ENCODE data around the gene TMEM117.

TMEM117 gene

DNA sequence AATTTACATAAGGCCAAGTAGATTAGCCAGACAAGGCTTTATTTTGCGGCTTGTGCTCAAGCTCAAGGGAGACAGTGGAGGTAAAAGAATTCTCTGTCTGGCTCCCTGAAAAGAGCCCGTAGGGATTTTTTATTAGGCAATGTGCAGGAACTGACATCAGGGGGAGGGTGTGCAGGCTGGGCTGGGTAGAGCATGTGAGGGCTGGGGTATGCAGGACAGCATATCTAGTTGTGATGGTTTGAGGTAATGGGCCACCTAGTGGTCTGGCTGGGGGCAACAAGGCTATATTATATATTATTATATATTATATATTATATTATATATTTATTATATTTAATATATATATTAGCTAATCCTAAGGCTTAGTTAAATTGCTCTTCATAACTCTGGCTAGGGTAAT, 102.1 kb downstream of the TMEM117 start:
- no peak for DNase-seq
- intact Hi-C loops (cut with DNase I), result no loop called here

DNA sequence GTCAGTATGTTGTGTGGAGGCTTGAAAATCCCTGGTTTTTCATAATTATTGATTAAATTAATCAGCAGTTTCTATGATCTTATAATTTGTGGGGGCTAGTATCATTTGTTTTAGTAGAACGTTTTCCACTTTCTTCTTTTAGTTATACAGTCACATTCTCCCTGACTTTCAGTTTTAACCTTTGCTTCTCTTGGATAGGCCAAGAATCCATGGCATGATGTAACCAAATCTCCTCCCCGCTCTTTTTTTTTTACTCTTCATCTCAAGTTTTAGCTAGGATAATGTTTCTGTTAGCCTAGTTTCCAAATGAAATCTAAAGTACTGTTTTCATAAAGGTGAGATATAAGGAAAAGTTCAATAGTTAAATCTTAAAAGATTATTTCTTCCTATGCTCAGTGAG, 106.5 kb downstream of the TMEM117 start:
- intact Hi-C loops (cut with DNase I), result no loop called here
- DNase-seq, result no peak

DNA sequence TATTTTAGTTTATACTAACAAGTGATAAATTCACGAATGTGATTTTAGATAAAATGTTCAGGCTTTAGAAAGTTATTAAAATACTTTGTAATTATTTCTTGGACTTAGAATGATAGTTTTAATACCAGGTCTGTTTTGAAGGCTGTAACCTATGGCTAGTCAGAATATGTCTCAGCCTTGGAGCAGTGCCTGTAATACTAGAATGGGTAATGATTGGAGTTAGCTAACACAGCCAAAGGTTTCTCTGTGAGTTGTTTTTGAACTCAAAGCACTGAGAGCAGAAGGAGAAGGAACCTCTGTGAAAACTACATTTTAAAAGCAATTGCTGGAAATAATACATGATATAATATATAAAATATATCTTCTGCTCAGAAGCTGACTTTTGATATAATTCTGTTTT, 110.1 kb downstream of the TMEM117 start:
- intact Hi-C loops (cut with DNase I), result no loop called here
- no peak for DNase-seq

DNA sequence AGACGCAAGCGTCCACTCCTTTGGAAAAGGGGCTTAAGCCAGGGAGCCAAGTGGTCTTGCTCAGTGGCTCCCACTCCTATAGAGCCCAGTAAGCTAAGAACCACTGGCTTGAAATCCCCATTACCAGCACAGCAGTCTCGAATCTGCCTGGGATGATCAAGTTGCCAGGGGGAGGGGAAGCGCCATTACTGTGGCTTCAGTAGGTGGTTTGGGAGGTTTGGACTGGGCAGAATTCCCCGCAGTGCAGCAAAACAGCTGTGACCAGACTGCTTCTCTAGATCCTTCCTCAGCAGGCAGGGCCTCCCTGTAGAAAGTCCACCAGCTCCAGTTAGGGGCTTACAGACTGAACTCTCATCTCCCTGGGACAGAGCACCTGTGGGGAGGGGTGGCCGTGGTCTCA, 115.4 kb downstream of the TMEM117 start:
- intact Hi-C loops (cut with DNase I), result no loop called here
- no peak for DNase-seq

DNA sequence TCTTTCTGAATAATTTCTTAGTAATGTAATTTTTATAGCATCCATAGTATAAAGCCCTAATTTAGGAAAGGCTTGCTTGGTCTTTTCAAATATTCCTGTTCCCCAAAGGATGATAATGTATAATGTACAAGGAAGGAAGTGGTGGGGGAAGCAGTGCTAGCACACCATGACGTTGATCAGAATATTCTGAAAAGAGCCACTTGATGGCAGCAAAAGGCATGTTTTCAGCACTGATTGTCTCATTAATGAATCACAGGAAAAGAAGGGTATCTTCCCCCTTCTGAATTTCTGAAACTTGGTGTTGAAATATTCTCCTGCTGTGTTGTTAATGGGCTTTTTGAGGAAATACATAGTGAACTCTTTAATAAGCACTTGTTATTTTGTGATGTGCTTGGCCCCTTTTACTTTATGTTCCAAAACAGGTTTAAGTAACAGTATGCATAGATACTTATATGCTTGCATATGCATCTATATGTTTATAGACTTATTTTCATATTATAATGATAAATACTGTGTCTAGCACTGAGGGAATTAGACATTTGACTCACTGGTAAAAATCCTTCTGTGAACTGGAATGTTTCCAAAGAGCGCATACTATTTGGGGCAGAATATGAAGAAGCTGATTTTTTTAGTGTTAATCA, 122.0 kb downstream of the TMEM117 start:
- intact Hi-C loops (cut with DNase I), result loop anchor here (5.0 kb wide), 2 partner anchors 969 to 1164 kb away; no protein-coding TSS in a partner anchor

DNA sequence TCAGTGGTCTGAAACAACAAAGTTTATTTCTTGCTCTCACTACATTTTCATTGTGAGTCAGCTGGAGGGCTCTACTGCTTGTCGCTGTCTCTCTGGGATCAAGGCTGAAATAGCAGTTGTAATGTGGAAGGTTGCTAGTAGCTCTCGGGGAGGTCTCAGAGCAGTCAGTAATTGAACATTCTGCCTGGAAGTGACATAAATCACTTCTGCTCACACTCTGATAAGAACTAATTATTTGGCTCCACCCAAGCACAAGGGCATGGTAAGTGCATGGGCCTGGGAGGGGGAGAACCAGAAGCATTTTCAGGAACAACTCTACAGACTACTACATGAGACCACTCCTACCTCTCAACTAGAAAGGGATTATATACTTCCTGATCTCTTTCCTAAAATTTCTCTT, 128.2 kb downstream of the TMEM117 start:
- no peak for DNase-seq
- intact Hi-C loops (cut with DNase I), result no loop called here

More for the DNA sequence above, 122.0 kb downstream of the TMEM117 start:
- peak in 2 of 10 donors; percentile 8 to 12 for DNase-seq

DNA sequence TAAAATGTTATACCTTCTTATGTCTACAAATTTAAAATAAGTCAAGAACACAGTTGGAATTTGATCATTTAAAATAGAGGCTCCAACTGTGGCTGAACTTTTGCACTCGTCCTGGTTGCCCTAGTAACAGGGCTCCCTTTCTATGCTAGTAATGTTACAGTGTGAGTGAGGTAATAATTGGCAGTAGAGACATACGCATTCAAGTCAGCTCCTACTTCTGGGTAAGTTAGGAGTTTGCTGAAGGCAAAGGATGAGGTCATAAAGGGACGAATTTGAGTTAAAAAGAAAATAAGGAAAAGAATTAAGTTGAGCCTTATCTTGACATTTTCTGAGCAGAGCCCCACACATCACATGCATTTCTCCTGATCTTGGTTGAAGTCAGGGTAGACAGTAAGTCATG, 129.1 kb downstream of the TMEM117 start:
- DNase-seq, result no peak
- intact Hi-C loops (cut with DNase I), result no loop called here

DNA sequence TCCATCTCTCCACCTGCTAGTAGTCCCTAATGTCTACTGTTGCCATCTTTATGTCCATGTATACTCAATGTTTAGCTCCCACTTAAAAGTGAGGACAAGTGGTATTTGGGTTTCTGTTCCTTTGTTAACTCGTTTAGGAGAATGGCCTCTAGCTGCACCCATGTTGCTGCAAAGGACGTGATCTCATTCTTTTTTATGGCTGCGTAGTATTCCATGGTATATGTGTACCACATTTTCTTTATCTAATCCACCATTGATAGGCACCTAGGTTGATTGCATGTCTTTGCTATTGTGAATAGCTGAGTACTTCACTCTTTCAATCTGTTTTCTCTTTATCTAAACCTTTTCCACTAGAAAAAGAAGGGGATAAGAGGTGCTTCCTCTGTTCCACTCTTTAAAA, 130.0 kb downstream of the TMEM117 start:
- intact Hi-C loops (cut with DNase I), result no loop called here
- no peak for DNase-seq

DNA sequence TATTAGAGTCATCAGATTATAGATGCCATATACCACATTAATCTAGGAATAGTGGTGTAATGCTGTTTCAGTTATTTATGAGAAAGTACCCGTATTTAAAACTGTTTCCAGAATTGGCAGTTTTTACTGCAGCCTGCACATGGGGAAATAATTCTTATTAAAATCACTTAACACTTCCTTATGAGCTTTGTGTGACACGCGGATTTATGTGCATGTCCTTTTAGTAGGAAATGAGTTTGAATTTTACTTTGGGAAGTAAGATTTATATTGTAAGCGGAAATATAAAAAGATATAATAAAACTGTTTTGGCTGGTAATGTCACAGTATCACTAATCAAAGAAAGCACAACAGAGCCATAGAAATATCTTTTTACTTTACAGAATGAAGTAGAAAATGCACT, 132.9 kb downstream of the TMEM117 start:
- no peak for DNase-seq
- intact Hi-C loops (cut with DNase I), result no loop called here

DNA sequence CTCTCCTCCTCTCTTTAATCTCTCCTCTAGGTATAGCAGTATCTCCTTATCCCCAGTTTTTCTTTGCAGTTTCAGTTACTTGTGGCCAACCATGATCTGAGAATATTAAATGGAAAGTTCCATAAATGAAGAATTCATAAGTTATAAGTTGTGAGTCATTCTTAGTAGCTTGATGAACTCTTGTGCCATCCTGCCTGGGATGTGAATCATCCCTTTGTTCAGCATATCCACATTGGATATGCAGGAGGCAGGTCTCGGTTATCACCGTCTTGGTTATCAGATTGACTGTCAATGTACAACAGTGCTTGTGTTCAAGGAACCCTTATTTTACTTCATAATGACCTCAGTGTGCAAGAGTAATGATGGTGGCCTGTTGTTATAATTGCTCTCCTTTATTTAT, 134.0 kb downstream of the TMEM117 start:
- intact Hi-C loops (cut with DNase I), result no loop called here
- DNase-seq, result no peak

DNA sequence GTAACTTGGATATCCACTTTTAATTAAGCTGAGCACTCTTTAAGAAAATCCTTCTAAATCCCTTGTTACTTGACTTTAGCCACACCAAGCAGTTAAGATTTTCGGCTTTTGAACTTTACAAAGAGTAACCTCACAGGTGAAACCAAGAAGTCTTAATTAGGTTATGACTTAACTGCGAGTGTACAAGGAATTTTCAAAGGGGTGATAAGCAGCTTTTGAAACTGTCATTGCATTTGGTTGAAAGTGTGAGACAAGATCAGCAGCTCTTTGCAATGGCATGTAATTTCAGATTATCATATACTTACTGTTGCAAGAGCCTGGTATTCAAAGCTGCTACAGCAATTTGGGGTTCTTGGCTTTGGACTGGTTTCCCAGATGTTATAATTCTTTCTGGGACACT, 137.5 kb downstream of the TMEM117 start:
- DNase-seq, result no peak
- intact Hi-C loops (cut with DNase I), result no loop called here

DNA sequence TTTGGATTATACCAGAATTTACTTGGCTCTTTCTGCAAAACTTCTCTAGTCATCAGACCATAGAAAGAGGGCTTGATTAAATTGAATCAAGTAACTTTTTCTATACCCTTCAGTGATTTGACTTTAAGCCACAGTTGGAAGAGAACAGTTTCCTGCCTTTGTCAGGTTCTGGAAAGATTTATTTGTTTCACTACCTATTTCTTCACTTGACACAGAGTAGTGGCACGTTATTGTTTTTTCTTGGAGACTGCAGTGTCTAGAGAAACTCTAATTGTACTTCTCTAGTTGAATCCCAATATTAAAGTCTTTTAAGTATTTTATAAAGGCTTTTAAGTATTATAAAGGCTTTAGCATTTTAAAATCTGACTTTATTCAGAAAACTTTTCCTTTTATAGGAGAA, 138.1 kb downstream of the TMEM117 start:
- DNase-seq, result no peak
- intact Hi-C loops (cut with DNase I), result no loop called here

DNA sequence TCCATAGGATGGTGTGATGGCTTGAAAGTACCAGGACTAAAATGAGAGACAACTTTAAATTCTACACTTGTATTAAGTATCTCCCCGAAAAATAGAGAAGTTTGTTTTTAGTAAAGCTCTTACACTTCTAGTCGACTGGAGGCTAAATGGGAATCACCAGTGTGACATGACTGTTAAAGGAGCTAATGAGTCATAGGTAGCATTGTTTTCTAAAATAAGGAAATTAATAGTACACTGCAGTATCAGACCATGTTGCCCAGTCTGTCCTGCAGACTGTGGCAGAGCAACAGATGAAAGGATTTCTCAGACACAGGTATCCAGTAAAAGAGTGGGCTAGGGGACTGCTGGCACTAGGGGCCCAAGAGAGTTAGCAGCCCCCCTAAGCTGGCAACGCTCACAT, 140.1 kb downstream of the TMEM117 start:
- no peak for DNase-seq
- intact Hi-C loops (cut with DNase I), result no loop called here

DNA sequence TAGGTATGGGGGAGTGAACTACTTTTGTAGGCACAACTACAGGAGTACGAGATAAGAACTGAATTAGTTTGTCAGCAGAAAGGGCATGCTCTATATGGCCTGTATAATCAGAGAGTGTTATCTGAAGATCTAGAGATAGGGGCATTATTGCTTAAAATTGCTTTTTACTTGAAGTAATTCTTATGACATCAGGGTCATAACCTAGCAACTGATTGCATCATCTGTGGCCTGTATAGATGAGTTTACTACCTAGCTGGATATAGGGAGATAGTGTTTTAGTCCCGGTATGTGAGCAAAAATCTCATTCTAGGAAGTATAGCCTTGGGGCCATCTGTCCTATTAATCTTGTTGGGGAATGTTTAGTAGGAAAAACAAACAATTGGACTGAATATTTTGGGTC, 142.7 kb downstream of the TMEM117 start:
- intact Hi-C loops (cut with DNase I), result no loop called here

DNA sequence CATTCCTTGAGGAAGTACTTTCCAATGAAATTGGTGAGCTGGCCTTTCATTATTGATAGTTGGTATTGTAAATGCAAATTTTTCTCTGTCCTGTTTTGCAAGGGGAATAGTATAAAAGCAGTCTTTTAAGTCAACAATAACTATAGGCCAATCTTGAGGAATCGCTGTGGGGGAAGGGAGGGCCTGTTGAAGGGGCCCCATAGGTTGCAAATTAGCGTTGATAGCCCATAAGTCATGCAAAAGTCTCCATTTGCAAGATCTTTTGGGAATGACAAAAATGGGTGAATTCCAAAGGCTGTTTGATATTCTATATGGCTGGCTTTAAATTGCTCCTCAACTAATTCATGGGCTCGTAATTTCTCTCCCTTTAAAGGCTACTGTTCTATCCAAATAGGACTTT, 143.6 kb downstream of the TMEM117 start:
- DNase-seq, result no peak
- intact Hi-C loops (cut with DNase I), result no loop called here

More for the DNA sequence above, 142.7 kb downstream of the TMEM117 start:
- DNase-seq, result no peak

DNA sequence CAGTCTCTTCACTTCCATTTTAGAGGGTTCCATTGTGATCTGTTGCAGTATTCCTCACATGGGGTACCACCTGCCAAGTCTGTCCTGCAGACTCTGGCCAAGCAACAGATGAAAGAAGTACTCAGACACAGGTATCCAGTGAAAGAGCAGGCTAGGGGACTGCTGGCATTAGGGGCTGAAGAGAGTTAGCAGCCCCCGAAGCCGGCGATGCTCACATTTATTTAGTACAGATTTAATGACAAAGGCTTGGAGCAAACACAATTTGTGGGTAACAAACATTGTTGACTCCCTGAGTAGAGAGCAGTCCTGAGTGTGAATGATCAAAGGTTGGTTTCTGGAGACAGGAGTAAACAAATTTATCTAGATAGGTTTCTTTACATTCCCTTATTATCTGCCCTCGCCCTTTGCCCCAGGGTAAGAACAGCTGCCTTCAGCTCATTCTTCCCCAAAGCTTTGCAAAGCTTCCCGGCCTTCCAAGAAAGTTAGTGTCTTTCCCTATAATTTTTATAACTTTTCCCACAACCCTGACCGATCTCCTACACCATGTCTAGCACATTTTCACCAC, 144.8 kb downstream of the TMEM117 start:
- intact Hi-C loops (cut with DNase I), result no loop called here

DNA sequence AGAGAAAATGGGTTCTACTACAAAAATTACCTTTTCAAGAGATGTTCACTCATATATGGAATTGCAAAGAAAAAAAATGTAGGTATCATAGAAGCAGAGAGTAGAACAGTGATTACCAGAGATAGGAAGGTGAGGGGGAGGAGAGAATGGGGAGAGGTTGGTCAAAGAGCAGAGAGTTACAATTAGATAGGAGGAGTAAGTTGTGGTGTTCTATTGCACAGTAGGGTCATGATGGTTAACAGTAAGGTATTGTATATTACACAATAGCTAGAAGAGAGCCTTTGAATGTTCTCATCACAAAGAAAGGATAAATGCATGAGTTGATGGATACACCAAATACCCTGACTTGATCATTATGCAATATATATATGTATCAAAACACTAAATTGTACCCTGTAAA, 145.8 kb downstream of the TMEM117 start:
- intact Hi-C loops (cut with DNase I), result no loop called here
- no peak for DNase-seq

More for the DNA sequence above, 144.8 kb downstream of the TMEM117 start:
- no peak for DNase-seq

DNA sequence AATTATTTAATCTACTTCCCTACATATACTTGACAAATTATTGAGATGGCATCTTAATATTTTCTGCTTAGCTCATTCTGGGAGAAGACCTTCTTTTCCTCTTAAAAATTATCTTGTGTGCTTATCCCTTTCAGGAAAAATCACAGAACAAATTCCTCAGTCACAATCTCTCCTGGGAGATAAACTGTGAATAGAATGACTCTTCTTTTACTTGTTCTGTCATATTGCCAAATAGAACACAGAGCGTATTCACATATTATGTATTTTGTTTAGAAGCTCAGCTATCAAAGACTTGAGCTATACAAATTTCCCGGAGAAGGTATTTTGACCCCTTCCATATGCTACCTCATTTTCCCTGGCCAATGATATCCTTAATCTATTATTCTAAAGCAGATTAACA, 146.7 kb downstream of the TMEM117 start:
- intact Hi-C loops (cut with DNase I), result no loop called here
- DNase-seq, result no peak

DNA sequence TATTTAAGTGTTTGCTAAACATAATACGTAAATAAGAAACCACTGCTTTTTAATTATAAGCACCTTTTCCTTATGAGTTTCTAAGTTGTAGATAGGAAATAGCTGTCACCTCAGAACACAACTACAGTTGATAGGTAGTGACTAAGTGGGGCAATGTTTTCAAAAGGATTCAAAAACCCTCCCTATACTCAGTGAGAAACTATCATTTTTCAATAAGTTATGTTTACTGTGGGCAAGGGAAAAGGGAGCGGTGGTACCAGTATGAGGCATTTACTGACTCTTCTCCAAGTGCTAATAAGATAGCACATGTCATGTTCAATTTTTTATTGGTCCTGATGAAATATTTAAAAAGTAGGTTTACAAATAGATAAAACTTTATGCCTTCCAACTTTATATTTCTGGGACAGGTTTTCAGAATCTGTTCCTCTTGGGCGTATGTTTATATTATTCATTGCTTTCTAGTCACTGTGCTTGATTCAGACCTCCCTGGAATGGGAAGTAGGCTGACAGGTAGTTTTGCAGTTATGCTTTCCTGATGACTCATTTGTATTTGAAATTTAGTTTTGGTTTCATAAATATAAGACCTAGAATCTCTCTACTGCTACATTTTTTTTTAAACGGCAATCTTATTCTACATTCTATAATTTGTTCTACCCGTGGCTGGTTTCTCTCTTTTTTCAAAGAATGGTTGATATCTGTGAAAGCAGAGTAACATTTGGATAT, 153.1 kb downstream of the TMEM117 start:
- DNase-seq, result no peak
- intact Hi-C loops (cut with DNase I), result no loop called here

DNA sequence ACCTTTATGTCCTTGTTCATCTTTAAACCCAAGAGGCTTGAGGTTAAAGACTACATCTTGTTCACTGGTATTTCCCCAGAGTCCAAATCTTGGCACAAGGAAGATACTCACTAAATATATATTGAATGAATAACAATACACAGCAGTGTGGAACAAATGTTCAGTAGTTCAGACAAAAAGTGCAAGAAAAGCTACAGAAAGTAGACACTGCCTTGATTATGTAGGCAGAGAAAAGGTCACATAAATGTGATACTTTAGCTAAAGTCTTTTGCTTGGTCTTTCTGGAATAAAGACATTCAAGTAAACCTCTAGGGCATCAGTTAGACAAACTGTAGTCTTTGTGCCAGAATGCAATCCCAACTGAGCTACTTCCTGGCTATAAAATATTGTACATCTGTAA, 157.0 kb downstream of the TMEM117 start:
- DNase-seq, result no peak
- intact Hi-C loops (cut with DNase I), result no loop called here

DNA sequence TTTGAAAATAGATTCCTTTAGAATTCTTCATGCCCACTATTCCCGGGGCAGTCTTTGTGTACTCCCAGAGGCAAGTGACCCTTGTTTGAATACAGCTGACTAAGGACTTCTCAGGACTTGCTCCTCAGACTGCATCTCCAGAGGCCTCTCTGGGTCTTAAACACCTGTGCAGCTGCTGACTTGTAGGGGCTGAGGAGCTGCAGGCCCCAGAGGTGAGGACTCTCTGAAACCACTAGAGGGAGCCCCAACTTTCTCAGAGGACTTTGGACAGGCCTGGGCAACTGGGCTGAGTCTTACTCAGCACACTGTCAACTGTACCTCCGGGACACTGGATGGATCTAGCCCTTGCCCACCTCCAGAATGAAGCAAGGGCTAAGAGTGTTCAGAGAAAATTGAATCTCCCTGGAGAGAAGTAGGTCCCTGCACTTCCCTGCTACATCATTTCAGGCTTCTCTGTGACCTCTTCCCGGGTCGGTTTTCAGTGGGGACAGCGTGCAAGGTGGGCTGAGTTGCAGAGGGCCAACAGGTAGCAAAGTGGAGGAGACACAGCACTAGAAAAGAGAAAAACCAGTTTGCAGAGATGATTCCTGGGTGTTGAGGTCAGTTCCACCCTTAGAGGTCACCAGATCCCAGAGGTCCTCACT, 164.6 kb downstream of the TMEM117 start:
- peak in 2 of 10 donors; percentile 65 to 78 for DNase-seq
- intact Hi-C loops (cut with DNase I), result no loop called here

DNA sequence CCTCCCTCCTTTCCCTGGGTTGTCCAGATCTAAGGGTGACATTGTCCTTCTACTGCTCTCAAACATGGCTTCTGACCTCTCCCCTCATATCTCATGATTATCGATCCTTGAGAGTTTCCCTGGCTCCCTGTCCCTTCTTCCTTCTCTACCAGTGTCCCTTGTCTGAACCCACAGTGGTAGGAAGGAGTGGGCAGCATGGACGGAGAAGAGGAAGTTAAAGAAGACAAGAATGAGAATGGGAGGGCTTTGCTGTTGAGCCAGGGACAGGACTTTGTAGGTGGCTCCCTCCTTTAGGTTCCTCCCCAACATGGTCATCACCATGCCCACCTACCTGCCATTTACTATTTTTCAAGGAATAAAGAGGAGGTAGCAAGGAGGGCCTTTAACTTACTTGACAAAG, 166.7 kb downstream of the TMEM117 start:
- intact Hi-C loops (cut with DNase I), result no loop called here
- DNase-seq, result no peak

Data from posterior cingulate gyrus (tissue), 11 donors.